ENCODE data around the gene MUC21. TPM values are rescaled to one million over a fixed set of nuclear protein-coding genes. Genes with fewer than 3 reads are reported as not detected.

MUC21 gene
- total RNA-seq, 4 donors from 2014 or later = 219 to 945 (median 271) TPM

DNA sequence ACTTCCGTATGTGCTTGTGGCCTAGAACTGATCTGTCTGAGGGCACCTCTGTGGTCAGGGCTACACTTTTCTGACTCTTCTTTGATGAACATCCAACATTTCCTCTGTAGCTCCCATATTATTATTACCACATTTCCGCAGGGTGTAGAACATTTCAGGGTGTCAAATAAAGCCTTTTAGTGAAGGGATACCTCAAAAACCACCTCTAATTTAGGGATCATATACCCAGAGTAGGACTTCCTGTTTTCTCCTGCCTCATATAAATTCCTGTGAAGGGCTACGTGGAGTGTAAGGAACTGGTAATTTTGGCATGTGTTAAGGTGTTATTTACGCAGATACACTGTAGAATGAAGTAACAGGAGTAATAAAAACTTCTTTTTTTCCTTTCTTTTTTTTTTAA lies 21.3 kb downstream of the MUC21 start:
- intact Hi-C loops (cut with DNase I) = no loop called here
- no peak for DNase-seq
- TF ChIP-seq POLR2A (IDR thresholded peaks at IDR 0.05) = no peak
- TF ChIP-seq, protein P1, sequence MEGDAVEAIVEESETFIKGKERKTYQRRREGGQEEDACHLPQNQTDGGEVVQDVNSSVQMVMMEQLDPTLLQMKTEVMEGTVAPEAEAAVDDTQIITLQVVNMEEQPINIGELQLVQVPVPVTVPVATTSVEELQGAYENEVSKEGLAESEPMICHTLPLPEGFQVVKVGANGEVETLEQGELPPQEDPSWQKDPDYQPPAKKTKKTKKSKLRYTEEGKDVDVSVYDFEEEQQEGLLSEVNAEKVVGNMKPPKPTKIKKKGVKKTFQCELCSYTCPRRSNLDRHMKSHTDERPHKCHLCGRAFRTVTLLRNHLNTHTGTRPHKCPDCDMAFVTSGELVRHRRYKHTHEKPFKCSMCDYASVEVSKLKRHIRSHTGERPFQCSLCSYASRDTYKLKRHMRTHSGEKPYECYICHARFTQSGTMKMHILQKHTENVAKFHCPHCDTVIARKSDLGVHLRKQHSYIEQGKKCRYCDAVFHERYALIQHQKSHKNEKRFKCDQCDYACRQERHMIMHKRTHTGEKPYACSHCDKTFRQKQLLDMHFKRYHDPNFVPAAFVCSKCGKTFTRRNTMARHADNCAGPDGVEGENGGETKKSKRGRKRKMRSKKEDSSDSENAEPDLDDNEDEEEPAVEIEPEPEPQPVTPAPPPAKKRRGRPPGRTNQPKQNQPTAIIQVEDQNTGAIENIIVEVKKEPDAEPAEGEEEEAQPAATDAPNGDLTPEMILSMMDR (IDR thresholded peaks at IDR 0.05) = no peak

DNA sequence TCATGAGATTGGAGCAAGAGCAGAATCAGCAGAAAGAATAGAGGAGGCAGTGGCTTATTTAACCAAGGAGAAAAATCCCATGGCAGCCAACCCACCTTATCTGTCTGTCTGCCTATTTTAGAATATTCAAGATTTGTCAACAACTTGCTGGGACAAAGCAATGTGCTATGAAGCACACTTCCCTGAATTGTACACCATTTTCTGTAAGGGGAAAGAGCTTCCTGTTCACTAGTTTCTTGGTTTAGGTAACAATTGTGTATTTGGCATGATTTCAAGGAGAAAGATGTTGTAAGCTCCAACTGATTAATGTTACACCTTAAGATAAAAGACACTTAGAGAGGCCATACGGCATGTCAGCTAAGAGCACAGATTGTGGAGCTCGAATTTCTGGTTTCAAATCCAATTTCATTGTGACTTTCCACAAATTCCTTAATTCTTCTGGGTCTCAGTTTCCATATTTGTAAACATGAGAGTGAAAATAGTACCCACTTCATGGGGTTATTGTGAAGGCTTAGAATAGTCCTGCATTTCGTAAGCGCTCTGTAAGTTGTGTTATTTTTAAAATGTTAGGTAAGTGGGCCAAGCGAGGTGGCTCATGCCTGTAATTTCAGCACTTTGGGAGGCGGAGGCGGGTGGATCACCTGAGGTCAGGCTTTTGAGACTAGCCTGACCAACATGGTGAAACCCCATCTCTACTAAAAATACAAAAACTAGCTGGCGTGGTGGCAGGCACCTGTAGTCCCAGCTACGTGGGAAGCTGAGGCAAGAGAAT lies 21.9 kb downstream of the MUC21 start:
- intact Hi-C loops (cut with DNase I) = no loop called here
- Histone ChIP-seq H3K36me3 (no peaks in the 10 kb centered on the region), H3K4me3 (no peak overlapping the region), H3K27me3 (peaks cover 0 to 17% (median 0%) of the 10 kb centered on the region in 4 donors), H3K4me1 (peaks cover 3 to 35% (median 4%) of the 10 kb centered on the region in 3 donors), H3K27ac (peak overlapping the region in 3 of 4 donors; percentile 45 to 71 (median 45)), H3K9me3 (no peaks in the 10 kb centered on the region)
- TF ChIP-seq, protein P1 (IDR thresholded peaks at IDR 0.05) = no peak
- no peak for TF ChIP-seq POLR2A (IDR thresholded peaks at IDR 0.05)
- 82 to 87% methylated on average over 9 of the region's 9 CpGs for WGBS, 2 donors
- DNase-seq = no peak

More for the DNA sequence above, 21.3 kb downstream of the MUC21 start:
- H3K4me1 ChIP-seq = peaks cover 3 to 33% (median 4%) of the 10 kb centered on the region in 3 donors
- peak overlapping the region in 3 of 4 donors; percentile 45 to 71 (median 45) for H3K27ac ChIP-seq
- 71 to 73% methylated on average over 4 of the region's 4 CpGs for WGBS, 2 donors
- H3K4me3 ChIP-seq = no peak overlapping the region
- H3K36me3 ChIP-seq = no peaks in the 10 kb centered on the region
- no peaks in the 10 kb centered on the region for H3K9me3 ChIP-seq
- peaks cover 0 to 11% (median 0%) of the 10 kb centered on the region in 4 donors for H3K27me3 ChIP-seq

DNA sequence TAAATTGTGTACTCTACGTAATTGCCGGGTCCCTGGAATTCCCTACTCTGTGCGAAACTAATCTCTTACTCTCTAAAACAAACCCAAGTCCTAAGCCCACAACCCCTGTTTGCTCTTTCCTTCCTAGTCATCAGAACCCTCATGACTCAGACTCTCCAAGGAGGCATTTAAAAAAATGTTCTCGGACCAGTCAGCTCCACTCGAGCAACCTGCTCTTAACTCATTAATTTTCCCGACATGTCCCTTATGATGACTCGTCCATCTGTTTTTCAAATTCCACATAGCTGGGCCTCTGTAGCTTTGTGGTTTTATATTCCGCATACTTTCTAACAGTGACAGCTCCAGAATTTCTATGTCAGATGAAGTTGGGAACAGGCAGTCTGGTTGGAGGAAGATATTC lies 24.2 kb downstream of the MUC21 start:
- H3K27ac ChIP-seq = peak overlapping the region in 3 of 4 donors; percentile 20 to 75 (median 45)
- H3K4me3 ChIP-seq = no peak overlapping the region
- 40 to 41% methylated on average over 8 of the region's 8 CpGs for WGBS, 2 donors
- H3K27me3 ChIP-seq = peaks cover 0 to 17% (median 0%) of the 10 kb centered on the region in 4 donors
- H3K4me1 ChIP-seq = peaks cover 3 to 40% (median 4%) of the 10 kb centered on the region in 3 donors
- DNase-seq = no peak
- H3K36me3 ChIP-seq = no peaks in the 10 kb centered on the region
- TF ChIP-seq, protein P1 (IDR thresholded peaks at IDR 0.05) = no peak
- TF ChIP-seq POLR2A (IDR thresholded peaks at IDR 0.05) = no peak
- no peaks in the 10 kb centered on the region for H3K9me3 ChIP-seq
- intact Hi-C loops (cut with DNase I) = no loop called here

DNA sequence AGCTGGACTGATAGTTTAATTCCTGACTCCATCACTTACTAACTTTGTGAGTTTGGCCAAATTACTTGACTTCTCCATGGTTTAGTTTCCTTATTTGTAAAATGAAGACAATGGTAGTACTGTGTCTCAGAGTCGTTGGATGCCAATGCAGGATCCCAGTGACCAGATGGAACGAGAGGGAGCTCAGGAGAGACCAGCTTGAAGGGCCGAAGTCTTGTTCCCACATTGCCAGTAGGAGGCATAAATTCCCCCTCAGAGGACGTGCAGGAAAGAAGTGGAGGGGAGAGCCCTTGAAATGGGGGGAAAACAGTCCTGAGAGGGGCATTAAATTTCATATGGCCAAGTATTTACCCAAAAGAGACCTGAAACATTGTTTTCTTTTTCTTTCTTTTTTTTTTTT lies 24.6 kb downstream of the MUC21 start:
- H3K36me3 ChIP-seq = no peaks in the 10 kb centered on the region
- peak overlapping the region in 3 of 4 donors; percentile 20 to 75 (median 45) for H3K27ac ChIP-seq
- intact Hi-C loops (cut with DNase I) = no loop called here
- 53 to 76% methylated on average over 4 of the region's 4 CpGs for WGBS, 2 donors
- H3K4me3 ChIP-seq = no peak overlapping the region
- peaks cover 3 to 40% (median 4%) of the 10 kb centered on the region in 3 donors for H3K4me1 ChIP-seq
- H3K9me3 ChIP-seq = no peaks in the 10 kb centered on the region
- no peak for DNase-seq
- peaks cover 0 to 17% (median 0%) of the 10 kb centered on the region in 4 donors for H3K27me3 ChIP-seq
- TF ChIP-seq POLR2A (IDR thresholded peaks at IDR 0.05) = no peak
- TF ChIP-seq, protein P1 (IDR thresholded peaks at IDR 0.05) = no peak

DNA sequence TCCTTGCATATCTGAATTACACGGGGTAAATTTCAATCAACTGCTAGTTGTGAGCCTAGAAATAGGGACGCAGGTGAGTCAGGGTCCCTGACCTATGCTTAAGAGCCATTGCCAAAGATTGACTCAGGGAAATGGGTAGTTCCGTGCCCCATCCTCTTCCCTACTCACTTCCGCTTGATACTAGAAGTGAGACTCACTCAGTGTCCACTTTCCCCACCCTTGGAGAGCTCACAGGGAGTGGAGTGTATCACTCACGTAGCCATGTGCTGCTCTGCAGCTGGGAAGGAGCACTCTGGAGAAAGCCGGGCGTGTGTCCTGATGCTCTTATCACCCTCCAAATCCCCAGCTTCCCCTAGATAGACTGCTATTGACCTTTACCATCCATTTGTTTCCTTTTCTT lies 26.2 kb downstream of the MUC21 start:
- DNase-seq = no peak
- no peaks in the 10 kb centered on the region for H3K36me3 ChIP-seq
- WGBS, 2 donors = 75 to 86% methylated on average over 7 of the region's 7 CpGs

More for the DNA sequence above, 26.2 kb downstream of the MUC21 start:
- peaks cover 0 to 22% (median 0%) of the 10 kb centered on the region in 4 donors for H3K27me3 ChIP-seq
- intact Hi-C loops (cut with DNase I) = no loop called here
- H3K9me3 ChIP-seq = no peaks in the 10 kb centered on the region
- peaks cover 3 to 39% (median 4%) of the 10 kb centered on the region in 3 donors for H3K4me1 ChIP-seq
- peak overlapping the region in 1 of 4 donors; percentile 6 for H3K27ac ChIP-seq
- no peak for TF ChIP-seq POLR2A (IDR thresholded peaks at IDR 0.05)
- TF ChIP-seq, protein P1 (IDR thresholded peaks at IDR 0.05) = no peak
- no peak overlapping the region for H3K4me3 ChIP-seq
